ENCODE measurements around the gene LTF. TPM values are rescaled to one million over a fixed set of nuclear protein-coding genes. Genes with fewer than 3 reads are reported as not detected.

Gene LTF
- total RNA-seq, 1 donor from 2014 or later = 1.4 TPM

GRCh38 chr3:46409739-46410489 is 54.8 kb downstream of the LTF start:
- Histone ChIP-seq H3K27me3 (no peaks in the 10 kb centered on the region), H3K36me3 (no peaks in the 10 kb centered on the region), H3K4me1 (peaks cover 0 to 2% of the 10 kb centered on the region in 2 donors), H3K4me3 (no peak overlapping the region), H3K9me3 (no peaks in the 10 kb centered on the region), H3K27ac (no peak overlapping the region)
- intact Hi-C loops (cut with DNase I) = no loop called here
- DNase-seq (ENCODE audit: low spot score in 2 of 2) = no peak
- TF ChIP-seq, protein P1, sequence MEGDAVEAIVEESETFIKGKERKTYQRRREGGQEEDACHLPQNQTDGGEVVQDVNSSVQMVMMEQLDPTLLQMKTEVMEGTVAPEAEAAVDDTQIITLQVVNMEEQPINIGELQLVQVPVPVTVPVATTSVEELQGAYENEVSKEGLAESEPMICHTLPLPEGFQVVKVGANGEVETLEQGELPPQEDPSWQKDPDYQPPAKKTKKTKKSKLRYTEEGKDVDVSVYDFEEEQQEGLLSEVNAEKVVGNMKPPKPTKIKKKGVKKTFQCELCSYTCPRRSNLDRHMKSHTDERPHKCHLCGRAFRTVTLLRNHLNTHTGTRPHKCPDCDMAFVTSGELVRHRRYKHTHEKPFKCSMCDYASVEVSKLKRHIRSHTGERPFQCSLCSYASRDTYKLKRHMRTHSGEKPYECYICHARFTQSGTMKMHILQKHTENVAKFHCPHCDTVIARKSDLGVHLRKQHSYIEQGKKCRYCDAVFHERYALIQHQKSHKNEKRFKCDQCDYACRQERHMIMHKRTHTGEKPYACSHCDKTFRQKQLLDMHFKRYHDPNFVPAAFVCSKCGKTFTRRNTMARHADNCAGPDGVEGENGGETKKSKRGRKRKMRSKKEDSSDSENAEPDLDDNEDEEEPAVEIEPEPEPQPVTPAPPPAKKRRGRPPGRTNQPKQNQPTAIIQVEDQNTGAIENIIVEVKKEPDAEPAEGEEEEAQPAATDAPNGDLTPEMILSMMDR (IDR thresholded peaks at IDR 0.05) = no peak

DNA sequence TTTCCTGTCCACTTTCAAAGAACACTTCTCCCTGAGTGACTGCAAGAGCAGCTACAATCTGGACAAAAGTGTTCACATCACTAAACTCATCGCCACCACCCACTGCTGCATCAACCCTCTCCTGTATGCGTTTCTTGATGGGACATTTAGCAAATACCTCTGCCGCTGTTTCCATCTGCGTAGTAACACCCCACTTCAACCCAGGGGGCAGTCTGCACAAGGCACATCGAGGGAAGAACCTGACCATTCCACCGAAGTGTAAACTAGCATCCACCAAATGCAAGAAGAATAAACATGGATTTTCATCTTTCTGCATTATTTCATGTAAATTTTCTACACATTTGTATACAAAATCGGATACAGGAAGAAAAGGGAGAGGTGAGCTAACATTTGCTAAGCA is 55.9 kb downstream of the LTF start:
- H3K27me3 ChIP-seq = no peaks in the 10 kb centered on the region
- TF ChIP-seq, protein P1 (IDR thresholded peaks at IDR 0.05) = no peak
- H3K27ac ChIP-seq = no peak overlapping the region
- intact Hi-C loops (cut with DNase I) = no loop called here
- H3K4me1 ChIP-seq = peaks cover 0 to 2% of the 10 kb centered on the region in 2 donors
- no peak overlapping the region for H3K4me3 ChIP-seq
- H3K9me3 ChIP-seq = no peaks in the 10 kb centered on the region
- H3K36me3 ChIP-seq = no peaks in the 10 kb centered on the region
- no peak for DNase-seq (ENCODE audit: low spot score in 2 of 2)

GRCh38 chr3:46407970-46408369 is 56.7 kb downstream of the LTF start:
- peak overlapping the region; percentile 64 to 70 for H3K27ac ChIP-seq
- H3K4me3 ChIP-seq = peak overlapping the region in 1 of 2 donors; percentile 43
- DNase-seq (ENCODE audit: low spot score in 2 of 2) = no peak
- peaks cover 0 to 2% of the 10 kb centered on the region in 2 donors for H3K4me1 ChIP-seq
- no peaks in the 10 kb centered on the region for H3K27me3 ChIP-seq
- intact Hi-C loops (cut with DNase I) = no loop called here
- H3K9me3 ChIP-seq = no peaks in the 10 kb centered on the region
- H3K36me3 ChIP-seq = no peaks in the 10 kb centered on the region
- TF ChIP-seq, protein P1 (IDR thresholded peaks at IDR 0.05) = no peak

- peak in 1 of 2 donors; percentile 74 for DNase-seq (ENCODE audit: low spot score in 2 of 2)
- peak within 1 kb of the TSS; percentile 65 to 70 for H3K27ac ChIP-seq
Observed at GRCh38 chr3:46406788-46407611, 57.7 kb downstream of the LTF start, which contains the start of the genes CCR5AS and CCRL2. Gene CCR5AS, minus strand, starts transcription at chr3:46407066. Gene CCRL2, plus strand, starts transcription at chr3:46407259. Its CDS starts 821 bp downstream, at chr3:46408080.

GRCh38 chr3:46406443-46406787 is 58.3 kb downstream of the LTF start:
- peak in 1 of 2 donors; percentile 39 for DNase-seq (ENCODE audit: low spot score in 2 of 2)
- intact Hi-C loops (cut with DNase I) = no loop called here
- Histone ChIP-seq H3K4me1 (peaks cover 0 to 2% of the 10 kb centered on the region in 2 donors), H3K36me3 (no peaks in the 10 kb centered on the region), H3K9me3 (no peaks in the 10 kb centered on the region), H3K27ac (peak overlapping the region; percentile 64 to 70), H3K27me3 (no peaks in the 10 kb centered on the region), H3K4me3 (no peak overlapping the region)
- TF ChIP-seq, protein P1 (IDR thresholded peaks at IDR 0.05) = no peak

More at GRCh38 chr3:46406788-46407611, 57.7 kb downstream of the LTF start, which contains the start of the genes CCR5AS and CCRL2:
- Histone ChIP-seq H3K4me1 (peaks cover 0 to 2% of the 10 kb centered on the region in 2 donors), H3K4me3 (peak within 1 kb of the TSS in 1 of 2 donors; percentile 43), H3K27me3 (no peaks in the 10 kb centered on the region), H3K9me3 (no peaks in the 10 kb centered on the region), H3K36me3 (no peaks in the 10 kb centered on the region)
- TF ChIP-seq, protein P1 (IDR thresholded peaks at IDR 0.05) = no peak
- intact Hi-C loops (cut with DNase I) = no loop called here

Data from ascending aorta (tissue), 2 donors.